ENCODE data around the gene C7. TPM values are rescaled to one million over a fixed set of nuclear protein-coding genes. Genes with fewer than 3 reads are reported as not detected.
A peak's percentile ranks its signal among the peaks of the same experiment; 100 is the strongest.

Gene C7
- total and polyA plus RNA-seq, 8 donors: 253 to 559 (median 474) TPM

DNA sequence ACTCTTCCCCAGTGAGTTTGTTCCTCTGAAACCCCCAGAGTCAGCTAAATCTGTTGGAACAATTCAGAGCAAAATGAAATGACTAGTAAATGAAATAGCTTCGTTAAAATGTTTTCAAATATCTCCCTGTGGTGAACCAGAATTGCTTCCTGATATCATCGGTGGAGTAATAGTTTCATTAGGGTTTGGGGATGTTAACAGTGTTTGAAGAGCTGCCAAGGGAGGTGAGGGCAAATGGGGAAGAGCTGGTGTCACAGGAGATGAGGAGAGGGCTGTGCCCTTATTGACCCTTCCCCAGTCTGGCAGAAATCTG lies 4.3 kb upstream of the C7 start:
- H3K27ac ChIP-seq: peak overlapping the region in 1 of 2 donors; percentile 15
- intact Hi-C loops (cut with DNase I): no loop called here
- H3K9me3 ChIP-seq: no peaks in the 10 kb centered on the region
- TF ChIP-seq, protein P1, sequence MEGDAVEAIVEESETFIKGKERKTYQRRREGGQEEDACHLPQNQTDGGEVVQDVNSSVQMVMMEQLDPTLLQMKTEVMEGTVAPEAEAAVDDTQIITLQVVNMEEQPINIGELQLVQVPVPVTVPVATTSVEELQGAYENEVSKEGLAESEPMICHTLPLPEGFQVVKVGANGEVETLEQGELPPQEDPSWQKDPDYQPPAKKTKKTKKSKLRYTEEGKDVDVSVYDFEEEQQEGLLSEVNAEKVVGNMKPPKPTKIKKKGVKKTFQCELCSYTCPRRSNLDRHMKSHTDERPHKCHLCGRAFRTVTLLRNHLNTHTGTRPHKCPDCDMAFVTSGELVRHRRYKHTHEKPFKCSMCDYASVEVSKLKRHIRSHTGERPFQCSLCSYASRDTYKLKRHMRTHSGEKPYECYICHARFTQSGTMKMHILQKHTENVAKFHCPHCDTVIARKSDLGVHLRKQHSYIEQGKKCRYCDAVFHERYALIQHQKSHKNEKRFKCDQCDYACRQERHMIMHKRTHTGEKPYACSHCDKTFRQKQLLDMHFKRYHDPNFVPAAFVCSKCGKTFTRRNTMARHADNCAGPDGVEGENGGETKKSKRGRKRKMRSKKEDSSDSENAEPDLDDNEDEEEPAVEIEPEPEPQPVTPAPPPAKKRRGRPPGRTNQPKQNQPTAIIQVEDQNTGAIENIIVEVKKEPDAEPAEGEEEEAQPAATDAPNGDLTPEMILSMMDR (IDR thresholded peaks at IDR 0.05): no peak
- H3K4me3 ChIP-seq: no peak overlapping the region
- ATAC-seq (no peak), DNase-seq (no peak)
- H3K27me3 ChIP-seq: no peaks in the 10 kb centered on the region
- H3K4me1 ChIP-seq: peaks cover 0 to 11% of the 10 kb centered on the region in 2 donors
- H3K36me3 ChIP-seq: no peaks in the 10 kb centered on the region

DNA sequence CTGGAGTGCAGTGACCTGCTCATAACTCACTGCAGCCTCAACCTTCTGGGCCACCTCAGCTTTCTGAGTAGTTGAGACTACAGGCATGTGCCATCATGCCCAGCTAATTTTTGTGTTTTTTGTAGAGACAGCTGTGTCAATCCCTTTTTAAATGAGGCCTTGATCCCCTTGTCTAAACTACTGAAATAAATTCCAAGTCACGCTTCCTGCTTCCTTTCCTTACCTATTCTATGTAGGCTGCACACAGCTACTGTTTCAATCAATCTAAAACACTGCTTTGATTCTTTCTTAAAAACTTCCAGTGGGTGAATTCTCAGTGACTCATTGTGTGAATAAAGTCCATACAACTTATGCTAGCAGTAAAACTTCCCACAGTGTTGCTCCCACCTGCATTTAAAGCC lies 2.9 kb upstream of the C7 start:
- ATAC-seq (no peak), DNase-seq (no peak)
- intact Hi-C loops (cut with DNase I): no loop called here
- Histone ChIP-seq H3K9me3 (no peaks in the 10 kb centered on the region), H3K27ac (no peak overlapping the region), H3K27me3 (no peaks in the 10 kb centered on the region), H3K36me3 (no peaks in the 10 kb centered on the region), H3K4me1 (peaks cover 0 to 11% of the 10 kb centered on the region in 2 donors), H3K4me3 (no peak overlapping the region)
- TF ChIP-seq, protein P1 (IDR thresholded peaks at IDR 0.05): no peak

DNA sequence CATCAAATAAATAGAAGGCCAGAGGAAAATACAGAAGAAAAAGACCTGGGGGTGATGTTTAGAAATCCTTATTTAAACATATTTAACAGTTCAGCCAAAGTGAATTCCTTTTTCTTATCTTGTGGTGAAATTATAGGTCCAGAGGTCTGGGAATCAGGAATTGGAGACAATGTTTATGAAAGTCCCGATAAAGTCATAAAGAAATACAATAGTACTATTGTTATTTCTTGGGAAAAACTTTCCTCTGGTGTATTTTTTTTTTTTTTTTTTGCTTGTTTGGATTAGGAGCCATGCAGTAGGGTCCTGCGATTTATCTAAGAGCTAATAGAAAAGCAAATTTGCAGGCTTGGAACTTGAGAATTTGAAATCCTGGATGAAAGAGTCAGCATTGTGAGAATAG lies 426 bp downstream of the C7 start:
- Histone ChIP-seq H3K4me3 (peak overlapping the region; percentile 12 to 25), H3K36me3 (no peaks in the 10 kb centered on the region), H3K4me1 (peaks cover 0 to 5% of the 10 kb centered on the region in 2 donors), H3K9me3 (no peaks in the 10 kb centered on the region), H3K27ac (peak overlapping the region in 1 of 2 donors; percentile 49), H3K27me3 (no peaks in the 10 kb centered on the region)
- DNase-seq (no peak), ATAC-seq (no peak)
- intact Hi-C loops (cut with DNase I): no loop called here
- TF ChIP-seq, protein P1 (IDR thresholded peaks at IDR 0.05): no peak

DNA sequence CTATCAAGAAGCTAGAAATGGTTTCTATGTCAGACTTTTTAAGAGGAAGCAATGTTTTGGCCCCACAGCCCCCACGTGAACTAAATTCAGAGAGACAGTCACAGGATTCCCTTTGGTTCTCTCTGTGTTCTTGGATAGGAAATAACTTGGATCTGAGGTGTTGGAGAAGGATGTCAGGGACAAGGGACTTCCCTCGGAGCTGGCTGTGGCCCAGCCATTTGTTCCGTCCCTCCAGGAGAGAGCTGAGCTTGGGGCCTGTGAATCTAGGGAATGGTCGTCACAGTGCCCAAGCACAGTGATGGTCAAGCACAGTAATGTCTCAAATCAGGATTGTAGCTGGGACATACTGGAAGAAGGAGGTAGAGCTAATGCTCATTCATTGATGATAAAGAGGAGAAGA lies 2.0 kb downstream of the C7 start:
- Histone ChIP-seq H3K27ac (no peak overlapping the region), H3K9me3 (no peaks in the 10 kb centered on the region), H3K4me3 (peak overlapping the region; percentile 12 to 25), H3K27me3 (no peaks in the 10 kb centered on the region), H3K4me1 (peaks cover 0 to 7% of the 10 kb centered on the region in 2 donors), H3K36me3 (no peaks in the 10 kb centered on the region)
- intact Hi-C loops (cut with DNase I): no loop called here
- TF ChIP-seq, protein P1 (IDR thresholded peaks at IDR 0.05): no peak
- no peak for ATAC-seq
- peak in 1 of 4 donors; percentile 50 for DNase-seq

DNA sequence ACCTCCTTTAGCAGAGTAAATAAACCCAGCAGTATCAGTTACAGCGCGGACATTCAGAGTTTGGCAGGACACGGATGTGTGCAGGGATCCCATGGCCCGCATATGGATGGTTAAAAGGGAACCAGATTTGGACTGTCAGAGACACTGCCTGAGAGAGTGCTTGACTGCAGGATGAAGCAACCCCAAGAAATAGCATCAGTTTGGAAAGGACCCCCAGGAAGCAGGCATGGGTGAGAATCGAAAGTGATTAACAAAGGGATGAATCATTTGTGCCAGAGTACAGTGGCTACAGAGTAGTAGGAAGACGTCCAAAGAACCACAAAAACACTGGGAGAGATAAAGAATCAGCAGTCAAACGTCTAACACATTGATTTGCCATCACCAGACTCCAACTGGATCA lies 5.5 kb downstream of the C7 start:
- H3K9me3 ChIP-seq: no peaks in the 10 kb centered on the region
- H3K36me3 ChIP-seq: no peaks in the 10 kb centered on the region
- ATAC-seq: peak; percentile 68
- H3K27ac ChIP-seq: peak overlapping the region; percentile 5 to 54
- no peak overlapping the region for H3K4me3 ChIP-seq
- TF ChIP-seq, protein P1 (IDR thresholded peaks at IDR 0.05): no peak
- no peaks in the 10 kb centered on the region for H3K27me3 ChIP-seq
- no peak for DNase-seq
- peaks cover 0 to 7% of the 10 kb centered on the region in 2 donors for H3K4me1 ChIP-seq
- intact Hi-C loops (cut with DNase I): no loop called here

All from left lung (tissue), 10 donors.